IMR-90 (cell line): Measurements from ENCODE around the gene KRTAP10-6. TPM values are rescaled to one million over a fixed set of nuclear protein-coding genes. Genes with fewer than 3 reads are reported as not detected.

Experiments
- ATAC-seq: fragments of 200-7000 bp; cut with Tn5 transposase; 2 replicates; pipeline ENCODE4 v1.9.1; 2020; ENCODE audit warnings: low read depth, mild to moderate bottlenecking, moderate library complexity
- BruUV-seq: library from RNA; stranded (reverse); fragments of 400-500 nt; replicated peaks from 2 replicates; lab custom pipeline; 2021; lab: Mats Ljungman, UMichigan
- CTCF ChIA-PET: fragments of 300-600 bp; formaldehyde crosslinking; extraction: SDS; loops from one replicate; lab custom pipeline; 2021; ENCODE audit warnings: antibody characterized with exemption; lab: Yijun Ruan, JAX
- POLR2A ChIA-PET: fragments of 300-600 bp; sonication (Branson Sonifier 250); formaldehyde crosslinking; loops from one replicate; lab custom pipeline; 2022; ENCODE audit warnings: antibody characterized with exemption; ENCODE audit not compliant: unreplicated experiment; lab: Charles Lee
- DNase-seq: peaks from one replicate; pipeline ENCODE4 v3.0.0; 2013
- H2AFZ ChIP-seq: replicated peaks from 2 replicates; pipeline ENCODE3; 2013; ENCODE audit warnings: low read length, mild to moderate bottlenecking; ENCODE audit not compliant: poor library complexity
- H2AK5ac ChIP-seq: 2 replicates; pipeline ENCODE4 v1.6.1; 2013; ENCODE audit warnings: low read depth, low read length, inconsistent platforms
- H2AK9ac ChIP-seq: replicated peaks from 2 replicates; pipeline ENCODE3; 2013; ENCODE audit warnings: mild to moderate bottlenecking, low read depth, low read length, moderate library complexity; ENCODE audit not compliant: poor library complexity
- H2BK120ac ChIP-seq: 2 replicates; pipeline ENCODE4 v1.6.1; 2013; ENCODE audit warnings: low read depth, low read length, inconsistent platforms
- H2BK15ac ChIP-seq: 3 replicates; pipeline ENCODE4 v1.6.1; 2013; ENCODE audit warnings: low read depth, low read length, inconsistent platforms
- H2BK20ac ChIP-seq: 2 replicates; pipeline ENCODE4 v1.6.1; 2013; ENCODE audit warnings: low read depth, mild to moderate bottlenecking, inconsistent platforms, low read length, moderate library complexity
- H2BK5ac ChIP-seq: 2 replicates; pipeline ENCODE4 v1.6.1; 2013; ENCODE audit warnings: mild to moderate bottlenecking, low read depth, low read length, inconsistent platforms; ENCODE audit not compliant: poor library complexity, severe bottlenecking
- H3K14ac ChIP-seq: replicated peaks from 2 replicates; pipeline ENCODE4 v1.6.1; 2013; ENCODE audit warnings: low read depth, low read length, inconsistent platforms
- H3K18ac ChIP-seq: 2 replicates; pipeline ENCODE4 v1.6.1; 2013; ENCODE audit warnings: low read depth, low read length, control low read depth
- H3K23ac ChIP-seq: 2 replicates; pipeline ENCODE4 v1.6.1; 2013; ENCODE audit warnings: low read depth, low read length, inconsistent platforms
- H3K27ac ChIP-seq: 2 replicates; pipeline ENCODE4 v1.5.1; 2013; ENCODE audit warnings: mild to moderate bottlenecking, control low read depth, low read length; ENCODE audit not compliant: insufficient read depth
- H3K27me3 ChIP-seq: 2 replicates; pipeline ENCODE4 v1.6.1; 2013; ENCODE audit warnings: low read length; ENCODE audit not compliant: control insufficient read depth, insufficient read depth
- H3K36me3 ChIP-seq: 2 replicates; pipeline ENCODE4 v1.6.1; 2013; ENCODE audit warnings: low read length, mixed read lengths; ENCODE audit not compliant: control insufficient read depth, insufficient read depth
- H3K4ac ChIP-seq: 2 replicates; pipeline ENCODE4 v1.6.1; 2013; ENCODE audit warnings: low read depth, low read length, inconsistent platforms
- H3K4me1 ChIP-seq: 2 replicates; pipeline ENCODE4 v1.6.1; 2013; ENCODE audit warnings: low read length, mixed read lengths; ENCODE audit not compliant: control insufficient read depth, insufficient read depth
- H3K4me2 ChIP-seq: 2 replicates; pipeline ENCODE4 v1.6.1; 2013; ENCODE audit warnings: low read depth, mild to moderate bottlenecking, control low read depth, low read length, moderate library complexity
- H3K4me3 ChIP-seq: 2 replicates; pipeline ENCODE4 v1.5.1; 2013; ENCODE audit warnings: low read depth, mild to moderate bottlenecking, control low read depth, low read length, moderate library complexity; ENCODE audit not compliant: insufficient read depth
- H3K56ac ChIP-seq: 2 replicates; pipeline ENCODE4 v1.6.1; 2013; ENCODE audit warnings: low read length, inconsistent platforms; ENCODE audit not compliant: insufficient read depth; ENCODE audit errors: extremely low read depth
- H3K79me1 ChIP-seq, 2 experiments: 2 replicates each; pipeline ENCODE4 v1.6.1; 2013; ENCODE audit warnings: low read length in 2 of 2, inconsistent platforms in 1 of 2, low read depth in 1 of 2
- H3K9ac ChIP-seq: 2 replicates; pipeline ENCODE4 v1.6.1; 2013; ENCODE audit warnings: low read depth, low read length, control low read depth
- H3K9me1 ChIP-seq: 2 replicates; pipeline ENCODE4 v1.6.1; 2013; ENCODE audit warnings: low read length, inconsistent platforms; ENCODE audit not compliant: insufficient read depth
- H3K9me3 ChIP-seq: 2 replicates; pipeline ENCODE4 v1.6.1; 2013; ENCODE audit warnings: low read length; ENCODE audit not compliant: control insufficient read depth, insufficient read depth
- H4K20me1 ChIP-seq: 2 replicates; pipeline ENCODE4 v1.6.1; 2013; ENCODE audit warnings: low read length, inconsistent platforms; ENCODE audit not compliant: insufficient read depth
- H4K5ac ChIP-seq: 2 replicates; pipeline ENCODE4 v1.6.1; 2013; ENCODE audit warnings: mild to moderate bottlenecking, low read depth, low read length, control low read depth
- H4K8ac ChIP-seq, 2 experiments: 2 replicates each; pipeline ENCODE4 v1.6.1; 2013; ENCODE audit warnings: low read depth in 2 of 2, low read length in 2 of 2, control low read depth in 1 of 2, inconsistent platforms in 1 of 2
- H4K91ac ChIP-seq: 2 replicates; pipeline ENCODE4 v1.6.1; 2013; ENCODE audit warnings: low read depth, low read length, inconsistent platforms; ENCODE audit not compliant: insufficient read depth
- BHLHE40 ChIP-seq: fragments of 150-350 bp; IDR thresholded peaks from 2 replicates; pipeline ENCODE4 v1.6.1; 2016; ENCODE audit warnings: mild to moderate bottlenecking, low read depth, low read length
- FOS ChIP-seq: fragments of 150-350 bp; IDR thresholded peaks from 2 replicates; pipeline ENCODE4 v1.6.1; 2016; ENCODE audit warnings: low read depth, low read length
- WGBS, 2 experiments: methylation state at CpG; one replicate each; pipeline versions ENCODE4 v1.1.5 to v1.1.7; 2013; ENCODE audit warnings: missing lambda C conversion rate in 2 of 2; ENCODE audit not compliant: insufficient read length in 1 of 2; ENCODE audit errors: extremely low coverage in 2 of 2; 5-methylcytosine and 5-hydroxymethylcytosine counted together
- dilution Hi-C: fragments of 300-500 bp; cut with HindIII; formaldehyde crosslinking; loops from one replicate; pipeline ENCODE4 v1.14.3; 2018; ENCODE audit warnings: low sequenced_read_pairs; ENCODE audit not compliant: unreplicated experiment
- in situ Hi-C: fragments of 300-500 bp; cut with MboI; formaldehyde crosslinking; loops from 3 replicates; pipeline ENCODE4 v1.14.3; 2019; ENCODE audit warnings: low sequenced_read_pairs, inconsistent platforms, mixed read lengths
- intact Hi-C: fragments of 100-400 bp; cut with micrococcal nuclease; formaldehyde crosslinking; loops from 2 replicates; pipeline ENCODE4 v1.10.0; 2022
- polyA plus RNA-seq, 3 experiments: library from polyadenylated mRNA; depleted of rRNA; stranded (reverse); fragments of >200 nt; gene quantifications; 2 replicates each; pipeline ENCODE4 v1.2.3, GENCODE V29; 2012; ENCODE audit warnings: low replicate concordance in 1 of 3
- total RNA-seq: library from RNA; depleted of rRNA; stranded (reverse); fragments of >200 nt; gene quantifications from 2 replicates; pipeline ENCODE4 v1.2.3, GENCODE V29; 2012
- TF ChIP-seq, protein P1 (sequence below): fragments of 150-350 bp; IDR thresholded peaks from 2 replicates; pipeline ENCODE4 v1.6.1; 2017; ENCODE audit warnings: mild to moderate bottlenecking, antibody characterized with exemption, low read length, low read depth
- TF ChIP-seq, protein P2 (sequence below): fragments of 150-350 bp; IDR thresholded peaks from 2 replicates; pipeline ENCODE4 v1.6.1; 2016; ENCODE audit warnings: low read depth, mild to moderate bottlenecking, low read length, moderate library complexity, borderline replicate concordance

The KRTAP10-6 gene
- total and polyA plus RNA-seq, 2 of the 4 experiments (the other 2 are of a cell fraction): not detected

DNA sequence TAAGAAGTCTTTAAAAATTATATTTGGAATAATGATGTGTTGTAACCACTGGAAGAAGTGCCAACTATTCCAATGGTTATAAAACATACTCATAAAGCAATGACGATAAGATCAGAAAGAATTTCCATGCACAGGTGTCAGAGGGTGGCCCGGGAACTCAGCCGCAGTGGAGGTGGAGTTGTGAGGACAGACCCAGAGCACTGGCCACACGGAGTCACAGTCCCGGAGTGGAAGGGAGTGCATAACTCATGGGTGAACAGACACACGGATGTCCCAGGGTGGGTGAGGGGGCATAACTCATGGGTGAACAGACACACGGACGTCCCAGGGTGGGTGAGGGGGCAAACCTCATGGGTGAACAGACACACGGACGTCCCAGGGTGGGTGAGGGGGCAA lies 16.3 kb downstream of the KRTAP10-6 start:
- H3K9me3 ChIP-seq: peaks cover 13% of the 10 kb centered on the region
- intact Hi-C loops: no loop called here
- H3K14ac ChIP-seq: no peak overlapping the region
- H2AK5ac ChIP-seq: no peak overlapping the region
- H2BK5ac ChIP-seq: no peak overlapping the region
- no peak overlapping the region for H4K8ac ChIP-seq
- H3K9ac ChIP-seq: no peak overlapping the region
- no peak overlapping the region for H3K4me2 ChIP-seq
- TF ChIP-seq, protein P1, sequence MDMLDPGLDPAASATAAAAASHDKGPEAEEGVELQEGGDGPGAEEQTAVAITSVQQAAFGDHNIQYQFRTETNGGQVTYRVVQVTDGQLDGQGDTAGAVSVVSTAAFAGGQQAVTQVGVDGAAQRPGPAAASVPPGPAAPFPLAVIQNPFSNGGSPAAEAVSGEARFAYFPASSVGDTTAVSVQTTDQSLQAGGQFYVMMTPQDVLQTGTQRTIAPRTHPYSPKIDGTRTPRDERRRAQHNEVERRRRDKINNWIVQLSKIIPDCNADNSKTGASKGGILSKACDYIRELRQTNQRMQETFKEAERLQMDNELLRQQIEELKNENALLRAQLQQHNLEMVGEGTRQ: no peak
- TF ChIP-seq, protein P2, sequence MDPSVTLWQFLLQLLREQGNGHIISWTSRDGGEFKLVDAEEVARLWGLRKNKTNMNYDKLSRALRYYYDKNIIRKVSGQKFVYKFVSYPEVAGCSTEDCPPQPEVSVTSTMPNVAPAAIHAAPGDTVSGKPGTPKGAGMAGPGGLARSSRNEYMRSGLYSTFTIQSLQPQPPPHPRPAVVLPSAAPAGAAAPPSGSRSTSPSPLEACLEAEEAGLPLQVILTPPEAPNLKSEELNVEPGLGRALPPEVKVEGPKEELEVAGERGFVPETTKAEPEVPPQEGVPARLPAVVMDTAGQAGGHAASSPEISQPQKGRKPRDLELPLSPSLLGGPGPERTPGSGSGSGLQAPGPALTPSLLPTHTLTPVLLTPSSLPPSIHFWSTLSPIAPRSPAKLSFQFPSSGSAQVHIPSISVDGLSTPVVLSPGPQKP: no peak
- TF ChIP-seq BHLHE40: no peak
- no peak for TF ChIP-seq FOS
- H2AFZ ChIP-seq: no peak overlapping the region
- DNase-seq: no peak
- CTCF ChIA-PET: no interaction called here
- no peak overlapping the region for H2AK9ac ChIP-seq
- H3K9me1 ChIP-seq: no peaks in the 10 kb centered on the region
- H4K5ac ChIP-seq: no peak overlapping the region
- H3K4me3 ChIP-seq: no peak overlapping the region
- dilution Hi-C loops: no loop called here
- no peaks in the 10 kb centered on the region for H3K4me1 ChIP-seq
- no peak overlapping the region for H2BK15ac ChIP-seq
- H4K20me1 ChIP-seq: no peaks in the 10 kb centered on the region
- H3K18ac ChIP-seq: no peak overlapping the region
- H3K27ac ChIP-seq: no peak overlapping the region
- H3K23ac ChIP-seq: no peak overlapping the region
- no peak for ATAC-seq
- no peak overlapping the region for H3K56ac ChIP-seq
- H3K36me3 ChIP-seq: no peaks in the 10 kb centered on the region
- no TSS peak for BruUV-seq
- in situ Hi-C loops: no loop called here
- H3K79me1 ChIP-seq: no peaks in the 10 kb centered on the region
- WGBS, 2 experiments: 66% methylated on average over 7 of the region's 10 CpGs; no CpG with 5 or more reads in 1 of the 2 experiments
- H3K4ac ChIP-seq: no peak overlapping the region
- POLR2A ChIA-PET: no interaction called here
- no peak overlapping the region for H4K91ac ChIP-seq
- H3K27me3 ChIP-seq: peaks cover 3% of the 10 kb centered on the region; the same call in 1 of the 2 replicates
- H2BK120ac ChIP-seq: no peak overlapping the region
- no peak overlapping the region for H2BK20ac ChIP-seq
